HG02981 (cell line): ENCODE results near the gene NUDCD2.
"Not testable (repeated sequence)": the region's sequence is repeated elsewhere in the genome, so short reads cannot be mapped to it uniquely, and the experiment has no call there.

Experiments used
- ATAC-seq: cut with Tn5 transposase; IDR thresholded peaks from one replicate; pipeline ENCODE4 v1.9.1; 2021; ENCODE audit warnings: mild to moderate bottlenecking, moderate library complexity; ENCODE audit not compliant: unreplicated experiment

NUDCD2 gene

DNA sequence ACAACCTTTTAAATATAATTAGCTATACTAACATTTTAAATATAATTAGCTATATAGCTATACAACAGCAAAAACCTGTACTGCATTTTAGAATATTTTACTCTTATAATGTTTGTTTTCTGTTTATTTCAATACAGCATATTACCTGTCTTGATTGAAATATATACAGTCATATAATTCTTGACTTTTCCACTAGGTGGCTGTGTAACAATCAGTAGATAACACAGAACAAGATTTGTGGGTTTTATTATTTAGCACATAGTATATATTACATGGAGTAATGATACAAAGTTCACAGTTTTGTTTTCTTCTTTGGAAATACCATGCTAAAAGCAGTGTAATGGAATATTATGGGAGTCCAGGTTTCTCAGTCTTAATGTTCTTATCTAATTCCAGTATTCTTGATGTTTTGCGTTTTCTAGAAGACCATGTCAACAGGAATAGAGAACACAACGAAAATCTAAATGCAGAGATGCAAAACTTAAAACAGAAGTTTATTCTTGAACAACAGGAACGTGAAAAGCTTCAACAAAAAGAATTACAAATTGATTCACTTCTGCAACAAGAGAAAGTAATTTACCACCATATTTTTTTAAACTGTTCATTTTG, 13.8 kb upstream of the NUDCD2 start:
- peak; percentile 88 for ATAC-seq

- ATAC-seq: no peak
These were observed 7.8 kb upstream of the NUDCD2 start for GRCh38 chr5:163467682-163468081.

GRCh38 chr5:163463063-163463435, 3.1 kb upstream of the NUDCD2 start:
- no peak for ATAC-seq

DNA sequence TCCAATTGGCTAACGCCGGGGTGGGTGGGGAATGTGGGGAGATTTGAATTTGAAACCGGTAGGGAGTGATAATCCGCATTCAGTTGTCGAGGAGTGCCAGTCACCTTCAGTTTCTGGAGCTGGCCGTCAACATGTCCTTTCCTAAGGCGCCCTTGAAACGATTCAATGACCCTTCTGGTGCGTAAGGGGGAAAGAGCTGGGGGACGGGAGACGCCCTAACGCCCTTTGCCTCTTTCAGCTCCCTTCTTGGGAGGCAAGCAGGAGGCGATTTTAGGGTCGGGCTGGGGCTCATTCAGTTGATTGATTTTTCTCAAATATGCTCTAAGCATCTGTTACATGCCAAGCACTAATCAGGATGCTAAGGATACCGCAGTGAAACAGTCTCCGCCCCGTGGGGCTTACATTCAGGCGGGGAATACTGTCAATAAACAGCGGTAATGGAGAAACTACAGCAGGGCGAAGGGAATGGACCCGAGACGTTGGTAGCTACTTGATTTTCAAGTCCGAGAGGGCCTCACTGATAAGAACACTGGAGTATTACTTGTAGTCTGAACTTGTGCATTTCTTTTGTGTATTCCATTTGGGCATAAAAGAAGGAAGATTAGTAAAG, 765 bp upstream of the NUDCD2 start, which contains the start of gene HMMR:
HMMR (plus strand) TSS at position 71 of the 610 bp plus-strand sequence; CDS start at position 132, 61 bp downstream.
- ATAC-seq: no peak

- peak; percentile 10 for ATAC-seq
These were observed 462 bp downstream of the NUDCD2 start for GRCh38 chr5:163459462-163459818.

DNA sequence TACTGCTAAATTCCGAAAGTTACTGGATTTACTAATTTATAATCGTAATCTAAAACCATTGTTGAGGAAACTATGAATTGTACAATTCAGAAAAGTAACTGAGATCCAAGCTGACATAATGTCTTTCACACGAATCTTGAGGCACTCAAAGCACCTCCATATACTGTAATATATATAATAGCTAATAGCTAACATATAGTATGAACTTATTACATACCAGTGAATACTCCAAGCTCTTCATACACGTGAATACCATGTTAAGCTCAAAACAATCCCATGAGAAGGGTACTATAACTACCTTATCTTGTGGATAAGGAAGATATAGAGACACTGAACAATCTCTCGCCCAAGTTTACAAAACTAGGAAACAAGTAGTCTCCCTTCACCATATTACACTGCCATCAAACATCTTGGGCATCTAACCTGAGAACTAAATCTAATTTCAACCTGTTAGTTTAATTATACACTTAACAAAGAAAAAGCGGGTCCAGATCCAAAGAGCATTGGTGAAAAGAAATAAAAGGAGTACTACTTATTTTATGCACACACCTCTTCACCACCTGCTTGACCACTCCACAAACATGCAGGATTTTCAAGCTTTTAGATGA, 1.0 kb downstream of the NUDCD2 start:
- no peak for ATAC-seq

DNA sequence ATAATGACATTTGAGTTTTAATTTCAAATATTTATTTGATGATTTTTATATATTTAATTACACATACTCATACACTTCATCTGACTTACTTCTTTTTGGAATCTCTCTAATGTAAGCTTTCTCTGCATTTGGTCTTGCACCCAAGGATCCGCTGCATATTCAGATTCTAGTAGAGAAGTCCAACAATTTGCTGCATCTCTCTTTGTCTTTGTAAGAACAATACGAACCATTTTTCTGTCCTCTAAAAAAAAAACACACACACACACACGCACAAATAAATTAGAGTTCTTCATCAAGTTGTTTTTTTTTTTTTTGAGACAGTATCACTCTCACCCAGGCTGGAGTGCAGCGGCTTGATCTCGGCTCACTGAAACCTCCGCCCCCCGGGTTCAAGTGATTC, 3.1 kb downstream of the NUDCD2 start:
- ATAC-seq: no peak

GRCh38 chr5:163456029-163456589, 3.8 kb downstream of the NUDCD2 start:
- no peak for ATAC-seq

- ATAC-seq: not testable (repeated sequence)
These were observed 4.5 kb downstream of the NUDCD2 start for GRCh38 chr5:163455406-163455805.

- ATAC-seq: no peak
These were observed 6.2 kb downstream of the NUDCD2 start for GRCh38 chr5:163453705-163454104.

DNA sequence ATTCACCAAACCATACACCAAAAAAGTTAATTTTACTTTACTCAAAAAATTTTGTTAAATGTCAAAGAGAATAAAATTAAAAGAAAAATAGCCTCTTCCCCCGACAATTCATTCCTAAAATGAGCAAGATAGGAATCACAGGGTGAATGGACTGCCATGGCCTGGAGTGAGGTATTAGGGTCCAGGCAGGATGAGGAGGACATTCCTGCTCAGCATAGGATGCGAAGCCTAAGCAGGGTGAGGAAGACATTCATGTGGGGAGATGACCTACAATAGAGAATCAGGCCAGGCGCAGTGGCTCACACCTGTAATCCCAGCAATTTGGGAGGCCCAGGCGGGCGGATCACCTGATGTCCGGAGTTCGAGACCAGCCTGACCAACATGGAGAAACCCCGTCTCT, 8.4 kb downstream of the NUDCD2 start:
- ATAC-seq: no peak

DNA sequence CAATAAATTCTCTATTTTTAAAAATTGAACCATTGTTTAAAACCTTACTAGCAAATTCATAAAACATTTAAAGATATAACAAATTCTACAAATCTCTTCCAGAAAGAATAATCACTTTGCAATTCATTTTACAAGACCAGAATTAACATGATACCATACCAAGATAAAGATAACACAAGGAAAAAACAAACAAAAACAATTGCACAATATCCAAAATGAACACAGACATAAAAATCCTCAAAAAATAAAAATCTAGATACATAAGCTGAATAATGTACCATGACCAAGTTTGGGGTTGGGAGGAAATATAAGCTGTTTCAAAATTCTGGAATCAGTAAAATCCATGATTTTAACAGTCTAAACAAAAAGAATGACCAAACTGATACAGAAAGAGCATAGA, 11.4 kb downstream of the NUDCD2 start:
- no peak for ATAC-seq

DNA sequence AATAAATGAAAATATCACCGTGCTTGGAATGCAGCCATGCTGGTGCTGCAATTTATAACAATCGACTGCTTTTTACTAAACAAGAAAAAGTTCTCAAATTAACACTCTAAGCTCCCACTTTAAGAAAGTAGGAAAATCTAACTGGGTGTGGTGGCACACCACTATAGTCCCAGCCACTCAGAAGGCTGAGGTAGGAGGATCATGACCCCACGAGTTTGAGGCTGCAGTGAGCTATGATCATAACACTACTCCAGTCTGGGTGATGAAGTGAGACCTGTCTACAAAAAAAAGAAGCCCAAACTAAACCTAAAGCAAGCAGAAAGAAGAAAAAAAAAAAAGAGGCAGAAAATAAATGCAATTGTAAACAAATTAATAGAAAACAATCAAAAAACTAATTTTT, 12.0 kb downstream of the NUDCD2 start:
- no peak for ATAC-seq

DNA sequence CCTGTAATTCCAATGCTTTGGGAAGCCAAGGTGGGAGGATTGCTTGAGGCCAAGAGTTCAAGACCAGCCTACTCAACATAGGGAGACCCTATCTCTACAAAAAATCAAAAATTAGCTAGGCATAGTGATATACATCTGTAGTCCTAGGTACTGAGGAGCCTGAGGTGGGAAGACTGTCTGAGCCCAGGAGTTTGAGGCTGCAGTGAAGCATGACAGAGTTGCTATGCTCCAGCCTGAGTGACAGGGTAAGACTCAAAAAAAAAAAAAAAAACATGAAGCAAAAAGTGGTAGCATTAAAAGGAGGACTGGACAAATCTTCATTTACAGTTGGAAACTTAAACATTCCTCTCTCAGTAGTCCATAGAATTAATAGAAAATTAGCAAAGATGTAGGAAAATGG, 12.7 kb downstream of the NUDCD2 start:
- no peak for ATAC-seq

DNA sequence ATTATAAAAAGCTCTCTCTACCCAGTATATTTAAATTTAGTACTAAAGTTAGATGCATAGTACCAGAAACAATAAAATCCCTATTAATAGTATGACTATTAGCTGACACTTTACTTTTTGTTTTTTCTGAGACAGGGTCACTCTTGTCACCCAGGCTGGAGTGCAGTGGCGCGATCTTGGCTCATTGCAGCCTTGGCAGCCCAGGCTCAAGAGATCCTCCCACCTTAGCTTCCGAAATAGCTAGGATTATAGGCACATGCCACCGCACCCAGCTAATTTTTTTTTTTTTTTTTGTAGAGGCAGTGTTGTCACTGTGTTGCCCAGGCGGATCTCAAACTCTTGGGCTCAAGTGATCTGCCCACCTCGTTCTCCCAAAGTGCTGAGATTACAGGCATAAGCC, 14.6 kb downstream of the NUDCD2 start:
- ATAC-seq: no peak

DNA sequence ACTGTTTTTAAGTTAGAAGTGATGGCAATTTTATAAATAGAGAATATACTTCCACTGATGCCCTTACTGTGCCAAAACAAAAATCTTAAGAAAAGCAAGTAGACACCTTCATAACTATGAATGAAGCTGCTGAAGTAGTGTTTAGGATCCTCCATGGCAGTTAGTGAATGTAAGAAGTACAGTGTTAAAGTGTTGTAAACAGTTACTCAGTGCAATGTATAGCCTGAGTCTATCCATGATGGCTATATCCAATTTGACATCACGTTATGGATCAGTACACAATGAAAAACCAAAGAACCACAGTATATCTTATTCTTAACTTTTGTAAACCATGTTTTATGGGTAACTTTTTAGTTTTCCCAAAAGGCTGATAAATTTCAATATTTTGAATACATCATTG, 15.4 kb downstream of the NUDCD2 start:
- no peak for ATAC-seq

DNA sequence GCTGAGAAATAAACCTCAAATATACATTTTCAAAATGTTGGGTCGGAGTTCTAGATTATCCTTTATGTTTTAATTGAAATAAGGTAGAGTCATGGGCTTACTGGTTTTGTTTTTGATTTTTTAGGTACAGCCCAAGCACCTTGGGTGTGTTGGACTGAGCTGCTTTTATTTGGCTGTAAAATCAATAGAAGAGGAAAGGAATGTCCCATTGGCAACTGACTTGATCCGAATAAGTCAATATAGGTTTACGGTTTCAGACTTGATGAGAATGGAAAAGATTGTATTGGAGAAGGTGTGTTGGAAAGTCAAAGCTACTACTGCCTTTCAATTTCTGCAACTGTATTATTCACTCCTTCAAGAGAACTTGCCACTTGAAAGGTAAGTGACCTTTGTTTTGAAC, 18.9 kb downstream of the NUDCD2 start:
- ATAC-seq: no peak

GRCh38 chr5:163439092-163439425, 20.8 kb downstream of the NUDCD2 start:
- ATAC-seq: peak; percentile 11

GRCh38 chr5:163437309-163438182, 22.4 kb downstream of the NUDCD2 start, which contains the start of gene CCNG1:
CCNG1 (plus strand) TSS chr5:163437595; CDS start chr5:163439257, 1,662 bp downstream.
- peak; percentile 96 for ATAC-seq

DNA sequence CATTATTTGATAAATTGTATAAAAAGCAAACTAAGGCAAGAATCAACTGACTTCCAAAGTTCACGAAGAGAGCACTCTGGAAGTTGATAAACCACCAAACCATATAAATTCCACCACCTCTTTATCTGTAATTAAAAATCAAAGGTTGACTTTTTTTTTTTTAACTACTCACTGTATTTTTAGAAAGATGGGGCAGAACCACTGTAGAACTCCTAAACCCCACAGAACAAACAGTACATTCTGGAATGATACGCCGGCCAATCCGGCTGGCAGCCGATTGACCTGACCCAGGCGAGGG, 22.9 kb downstream of the NUDCD2 start:
- ATAC-seq: no peak

DNA sequence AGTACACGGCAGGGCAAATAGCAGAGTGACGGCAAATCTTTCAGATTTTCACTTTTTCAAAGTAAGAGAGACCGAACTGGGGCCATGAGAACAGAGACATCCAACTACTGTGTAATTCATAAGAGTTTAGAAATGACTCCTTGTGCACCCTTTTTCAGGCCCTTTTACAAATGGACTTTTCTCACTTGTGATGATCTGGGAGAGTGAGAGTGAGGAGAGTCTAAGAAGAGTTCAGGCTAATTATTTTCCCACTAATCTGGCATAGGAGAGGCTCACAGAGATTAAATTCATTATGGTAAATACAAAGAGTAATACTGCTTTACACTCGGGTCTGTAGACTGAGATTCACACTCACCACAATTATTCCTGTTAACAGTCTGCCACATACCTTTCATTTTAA, 23.4 kb downstream of the NUDCD2 start:
- no peak for ATAC-seq
